GM23338 (cell line): Measurements from ENCODE around the gene EHD4. TPM values are rescaled to one million over a fixed set of nuclear protein-coding genes. Genes with fewer than 3 reads are reported as not detected.

ENCODE experiments used
- ATAC-seq: fragments of 200-7000 bp; cut with Tn5 transposase; 3 replicates; pipeline ENCODE4 v1.9.1; 2020
- DNase-seq: peaks from one replicate; pipeline ENCODE4 v3.0.0-alpha.2; 2015; ENCODE audit warnings: low spot score
- H2AFZ ChIP-seq: fragments of 200-600 bp; sonication (generic); 2 replicates; pipeline ENCODE4 v1.8.0; 2016; ENCODE audit warnings: antibody characterized with exemption, mild to moderate bottlenecking, moderate library complexity
- H3F3A ChIP-seq: fragments of 200-600 bp; sonication (generic); replicated peaks from 2 replicates; pipeline ENCODE4 v1.8.0; 2017; ENCODE audit warnings: antibody characterized with exemption, mixed run types, low read depth
- H3K27ac ChIP-seq: fragments of 200-600 bp; sonication (generic); 2 replicates; pipeline ENCODE4 v1.6.1; 2016; ENCODE audit warnings: low read depth
- H3K27me3 ChIP-seq: fragments of 200-600 bp; sonication (generic); 2 replicates; pipeline ENCODE4 v1.8.0; 2016; ENCODE audit warnings: mild to moderate bottlenecking, mixed run types, moderate library complexity; ENCODE audit not compliant: insufficient read depth
- H3K36me3 ChIP-seq: fragments of 200-600 bp; sonication (generic); 2 replicates; pipeline ENCODE4 v1.8.0; 2016; ENCODE audit warnings: mild to moderate bottlenecking; ENCODE audit not compliant: insufficient read depth
- H3K4me1 ChIP-seq: fragments of 200-600 bp; sonication (generic); 2 replicates; pipeline ENCODE4 v1.8.0; 2016; ENCODE audit warnings: mild to moderate bottlenecking, moderate library complexity; ENCODE audit not compliant: insufficient read depth
- H3K4me2 ChIP-seq: fragments of 200-600 bp; sonication (generic); 2 replicates; pipeline ENCODE4 v1.7.1; 2017; ENCODE audit warnings: mixed run types
- H3K4me3 ChIP-seq: fragments of 200-600 bp; sonication (generic); 2 replicates; pipeline ENCODE4 v1.6.1; 2016; ENCODE audit warnings: mixed run types
- H3K79me2 ChIP-seq: fragments of 200-600 bp; sonication (generic); replicated peaks from 2 replicates; pipeline ENCODE4 v1.8.0; 2017; ENCODE audit warnings: mild to moderate bottlenecking; ENCODE audit not compliant: insufficient read depth
- H3K9me2 ChIP-seq: fragments of 200-600 bp; sonication (generic); 2 replicates; pipeline ENCODE4 v1.8.0; 2017; ENCODE audit not compliant: insufficient read depth
- H4K20me1 ChIP-seq: fragments of 200-600 bp; sonication (generic); replicated peaks from 2 replicates; pipeline ENCODE4 v1.8.0; 2017; ENCODE audit warnings: mild to moderate bottlenecking; ENCODE audit not compliant: insufficient read depth
- H3K27ac Mint-ChIP-seq: 2 replicates; pipeline ENCODE4 v1.8.0; 2020; ENCODE audit warnings: inconsistent platforms, mild to moderate bottlenecking, moderate library complexity, mixed read lengths
- H3K27me3 Mint-ChIP-seq: 3 replicates; pipeline ENCODE4 v1.8.0; 2022; ENCODE audit warnings: low read depth, mild to moderate bottlenecking, moderate library complexity, mixed read lengths, inconsistent platforms; ENCODE audit not compliant: insufficient read depth, poor library complexity
- H3K36me3 Mint-ChIP-seq: 3 replicates; pipeline ENCODE4 v1.8.0; 2021; ENCODE audit warnings: low read depth, mild to moderate bottlenecking, inconsistent platforms, moderate library complexity, mixed read lengths
- H3K4me1 Mint-ChIP-seq: 3 replicates; pipeline ENCODE4 v1.8.0; 2020; ENCODE audit warnings: mild to moderate bottlenecking, inconsistent platforms, mixed read lengths
- H3K4me3 Mint-ChIP-seq: 3 replicates; pipeline ENCODE4 v1.8.0; 2021; ENCODE audit warnings: moderate library complexity, mild to moderate bottlenecking, inconsistent platforms, mixed read lengths
- H3K9me3 Mint-ChIP-seq: 3 replicates; pipeline ENCODE4 v1.8.0; 2020; ENCODE audit warnings: moderate library complexity, mild to moderate bottlenecking, inconsistent platforms, mixed read lengths
- CREB1 ChIP-seq: fragments of 250-450 bp; sonication (Bioruptor Pico); IDR thresholded peaks from 2 replicates; pipeline ENCODE4 v1.5.0; 2020; ENCODE audit warnings: low read depth, mild to moderate bottlenecking, moderate library complexity
- EZH2 ChIP-seq: fragments of 200-600 bp; sonication (generic); IDR thresholded peaks from one replicate; pipeline ENCODE4 v1.8.0; 2017; ENCODE audit warnings: antibody characterized with exemption, mild to moderate bottlenecking, low read depth; ENCODE audit not compliant: unreplicated experiment
- EZH2phosphoT487 ChIP-seq: fragments of 200-600 bp; sonication (generic); IDR thresholded peaks from one replicate; pipeline ENCODE4 v1.8.1; 2018; ENCODE audit warnings: antibody characterized with exemption; ENCODE audit not compliant: unreplicated experiment
- JUNB ChIP-seq: IDR thresholded peaks from one replicate; pipeline ENCODE4 v1.6.1; 2016; ENCODE audit warnings: antibody characterized with exemption; ENCODE audit not compliant: unreplicated experiment
- NANOG ChIP-seq: IDR thresholded peaks from 2 replicates; pipeline ENCODE4 v1.6.1; 2016; ENCODE audit warnings: antibody characterized with exemption, borderline replicate concordance
- STAT1 ChIP-seq: IDR thresholded peaks from one replicate; pipeline ENCODE4 v1.6.1; 2016; ENCODE audit warnings: antibody characterized with exemption; ENCODE audit not compliant: unreplicated experiment
- ZNF114 ChIP-seq: fragments of 250-450 bp; sonication (Bioruptor Pico); IDR thresholded peaks from 2 replicates; pipeline ENCODE4 v1.5.0; 2020; ENCODE audit warnings: mild to moderate bottlenecking, moderate library complexity
- ZNF331 ChIP-seq: fragments of 250-450 bp; sonication (Bioruptor Pico); IDR thresholded peaks from 2 replicates; pipeline ENCODE4 v1.5.0; 2020; ENCODE audit warnings: low read depth, mild to moderate bottlenecking, moderate library complexity
- polyA plus RNA-seq: library from polyadenylated mRNA; unstranded; fragments of >200 nt; fragmentation: Nextera tagmentation; extraction: Ambion mirVana; gene quantifications from 2 replicates; pipeline ENCODE4 v1.2.1, GENCODE V29; 2016
- total RNA-seq: library from RNA; depleted of rRNA; stranded (reverse); fragments of >200 nt; shearing (Covaris generic); gene quantifications from 2 replicates; pipeline ENCODE4 v1.2.3, GENCODE V29; 2014
- TF ChIP-seq, protein P1 (sequence below): IDR thresholded peaks from one replicate; pipeline ENCODE4 v1.6.1; 2018; ENCODE audit warnings: antibody characterized with exemption; ENCODE audit not compliant: unreplicated experiment
- TF ChIP-seq, protein P2 (sequence below), 2 experiments: fragments of 200-600 bp in 1 of 2; sonication (generic) in 1 of 2; conservative IDR thresholded peaks; 2 replicates each; pipeline versions ENCODE4 v1.5.1 to v1.6.1; 2016 to 2017; ENCODE audit warnings: antibody characterized with exemption in 2 of 2, low read depth in 2 of 2, mild to moderate bottlenecking in 2 of 2, moderate library complexity in 1 of 2
- TF ChIP-seq, protein P3 (sequence below): IDR thresholded peaks from 2 replicates; pipeline ENCODE4 v1.6.1; 2016; ENCODE audit warnings: antibody characterized with exemption

EHD4 gene
- total and polyA plus RNA-seq, 2 experiments from 2014 or later, result 13.0 to 31.0 TPM

DNA sequence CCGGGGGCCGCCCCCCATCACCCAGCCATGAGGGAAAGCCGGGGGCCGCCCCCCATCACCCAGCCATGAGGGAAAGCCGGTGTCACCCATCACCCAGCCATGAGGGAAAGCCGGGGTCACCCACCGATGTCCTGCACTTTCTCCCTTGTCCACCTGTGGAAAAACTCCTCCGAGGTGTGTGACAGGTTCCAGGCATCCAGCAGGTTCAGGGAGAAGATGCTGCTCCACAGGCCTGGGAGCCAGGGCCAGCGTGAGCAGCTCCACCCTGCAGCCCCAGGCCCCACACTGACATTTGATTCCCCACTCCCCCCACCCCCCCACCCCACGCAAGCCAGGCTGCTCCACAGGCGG, 15.5 kb upstream of the EHD4 start:
- no peak for TF ChIP-seq JUNB
- Mint-ChIP-seq H3K36me3 (no peaks in the 10 kb centered on the region), H3K9me3 (no peaks in the 10 kb centered on the region), H3K27me3 (peaks cover 11% of the 10 kb centered on the region), H3K4me3 (no peak overlapping the region), H3K4me1 (peaks cover 7% of the 10 kb centered on the region), H3K27ac (no peak overlapping the region)
- no peaks in the 10 kb centered on the region for H3K79me2 ChIP-seq
- no peaks in the 10 kb centered on the region for H3K9me2 ChIP-seq
- DNase-seq (no peak), ATAC-seq (no peak)
- no peak overlapping the region for H3K27ac ChIP-seq
- H3K4me2 ChIP-seq, result no peak overlapping the region
- no peaks in the 10 kb centered on the region for H4K20me1 ChIP-seq
- H3F3A ChIP-seq, result no peaks in the 10 kb centered on the region
- H3K4me3 ChIP-seq, result no peak overlapping the region
- H3K36me3 ChIP-seq, result no peaks in the 10 kb centered on the region
- H3K4me1 ChIP-seq, result peaks cover 8% of the 10 kb centered on the region; the same call in 1 of the 2 replicates
- no peaks in the 10 kb centered on the region for H3K27me3 ChIP-seq
- H2AFZ ChIP-seq, result no peak overlapping the region

DNA sequence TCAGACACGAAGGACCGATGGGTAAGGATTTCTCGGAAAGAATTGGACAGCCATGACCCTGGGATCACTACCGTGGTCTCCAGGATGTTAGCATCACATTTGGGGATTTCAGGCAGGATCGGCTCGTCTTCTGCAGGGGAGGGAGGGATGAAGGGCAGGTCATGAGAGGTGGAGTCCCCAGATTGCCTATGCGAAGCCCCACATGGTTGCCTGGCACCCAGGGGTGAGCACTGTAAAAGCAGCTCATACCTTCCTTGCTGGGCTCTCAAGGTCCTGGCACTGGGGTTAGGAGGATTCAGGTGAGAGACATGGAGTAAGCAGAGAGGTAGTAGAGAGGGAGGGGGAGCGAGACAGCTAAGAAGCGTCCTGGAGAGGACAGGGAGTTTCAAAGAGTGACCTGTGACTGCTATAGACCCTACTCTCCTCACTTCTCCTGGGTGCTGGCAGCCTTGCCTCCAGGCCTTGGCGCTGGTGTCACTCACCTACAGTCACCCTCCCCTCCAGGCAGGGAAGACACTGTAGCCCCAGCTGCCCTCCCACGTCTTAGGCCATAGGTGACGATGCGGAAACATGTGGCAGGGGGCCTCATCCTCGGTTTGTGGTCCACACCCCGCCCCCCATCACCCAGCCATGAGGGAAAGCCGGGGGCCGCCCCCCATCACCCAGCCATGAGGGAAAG, 15.0 kb upstream of the EHD4 start:
- Histone ChIP-seq H3F3A (no peaks in the 10 kb centered on the region), H3K4me1 (peaks cover 8% of the 10 kb centered on the region; the same call in 1 of the 2 replicates), H3K27me3 (no peaks in the 10 kb centered on the region), H3K79me2 (no peaks in the 10 kb centered on the region), H4K20me1 (no peaks in the 10 kb centered on the region), H2AFZ (no peak overlapping the region), H3K4me3 (no peak overlapping the region), H3K27ac (no peak overlapping the region), H3K4me2 (no peak overlapping the region), H3K9me2 (no peaks in the 10 kb centered on the region), H3K36me3 (no peaks in the 10 kb centered on the region)
- Mint-ChIP-seq H3K27ac (no peak overlapping the region), H3K9me3 (no peaks in the 10 kb centered on the region), H3K36me3 (no peaks in the 10 kb centered on the region), H3K4me1 (peaks cover 7% of the 10 kb centered on the region), H3K27me3 (peaks cover 11% of the 10 kb centered on the region), H3K4me3 (no peak overlapping the region)
- no peak for DNase-seq
- no peak for ATAC-seq
- TF ChIP-seq CREB1 (CRISPR knock-in tag), result no peak
- no peak for TF ChIP-seq ZNF114 (CRISPR knock-in tag)
- no peak for TF ChIP-seq NANOG

DNA sequence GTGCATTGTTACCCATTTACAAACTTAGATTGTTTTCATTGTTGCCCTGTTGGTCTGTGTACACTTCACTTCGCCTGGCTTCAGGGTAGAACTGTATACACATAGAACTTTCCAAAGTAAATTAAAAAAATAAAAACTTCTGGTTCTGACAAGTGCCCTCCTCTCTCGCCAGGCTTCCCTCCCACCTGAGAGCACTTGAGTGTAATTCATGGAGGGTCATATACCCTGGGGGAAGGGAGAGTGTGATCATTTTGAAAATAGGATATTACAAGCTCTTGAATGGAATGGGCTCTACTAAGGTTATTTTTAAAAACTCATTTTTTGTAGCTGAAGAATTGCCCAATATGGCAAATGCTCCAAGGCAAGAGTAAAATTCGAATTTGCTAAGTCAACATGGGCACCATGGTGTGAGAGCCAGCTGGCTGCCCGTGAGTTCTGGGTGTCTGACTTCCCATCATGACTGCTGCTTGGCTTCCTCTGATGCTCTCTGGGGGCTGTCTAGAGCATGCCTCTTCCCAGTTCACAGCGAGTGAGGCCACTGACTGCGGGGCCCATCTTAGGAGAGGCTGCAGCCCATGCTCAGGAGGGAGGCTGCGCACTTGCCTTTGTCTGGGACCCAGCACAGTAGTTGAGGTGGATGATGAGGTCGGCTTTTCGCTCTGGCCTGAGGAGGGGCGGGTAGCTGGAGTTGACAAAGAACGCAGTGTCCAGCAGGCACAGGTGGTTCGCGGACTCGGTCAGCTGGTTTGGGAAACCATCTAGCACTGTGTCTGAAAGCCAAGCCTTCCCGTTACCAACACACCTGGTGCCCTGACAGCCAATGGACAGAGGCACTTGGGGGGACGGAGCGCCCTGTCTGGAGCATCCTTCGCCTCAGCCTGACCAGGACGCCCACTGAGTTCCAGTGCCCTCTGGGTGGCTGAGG, 13.1 kb upstream of the EHD4 start:
- no peak overlapping the region for H3K4me3 ChIP-seq
- no peak for DNase-seq
- peaks cover 16% of the 10 kb centered on the region for H3K4me1 ChIP-seq
- H3K27ac ChIP-seq, result no peak overlapping the region
- Mint-ChIP-seq H3K4me1 (peaks cover 20% of the 10 kb centered on the region), H3K4me3 (no peak overlapping the region), H3K36me3 (no peaks in the 10 kb centered on the region), H3K9me3 (no peaks in the 10 kb centered on the region), H3K27me3 (peaks cover 15% of the 10 kb centered on the region), H3K27ac (no peak overlapping the region)
- TF ChIP-seq STAT1, result no peak
- no peak for TF ChIP-seq EZH2phosphoT487
- TF ChIP-seq CREB1 (CRISPR knock-in tag), result no peak
- TF ChIP-seq, protein P1, sequence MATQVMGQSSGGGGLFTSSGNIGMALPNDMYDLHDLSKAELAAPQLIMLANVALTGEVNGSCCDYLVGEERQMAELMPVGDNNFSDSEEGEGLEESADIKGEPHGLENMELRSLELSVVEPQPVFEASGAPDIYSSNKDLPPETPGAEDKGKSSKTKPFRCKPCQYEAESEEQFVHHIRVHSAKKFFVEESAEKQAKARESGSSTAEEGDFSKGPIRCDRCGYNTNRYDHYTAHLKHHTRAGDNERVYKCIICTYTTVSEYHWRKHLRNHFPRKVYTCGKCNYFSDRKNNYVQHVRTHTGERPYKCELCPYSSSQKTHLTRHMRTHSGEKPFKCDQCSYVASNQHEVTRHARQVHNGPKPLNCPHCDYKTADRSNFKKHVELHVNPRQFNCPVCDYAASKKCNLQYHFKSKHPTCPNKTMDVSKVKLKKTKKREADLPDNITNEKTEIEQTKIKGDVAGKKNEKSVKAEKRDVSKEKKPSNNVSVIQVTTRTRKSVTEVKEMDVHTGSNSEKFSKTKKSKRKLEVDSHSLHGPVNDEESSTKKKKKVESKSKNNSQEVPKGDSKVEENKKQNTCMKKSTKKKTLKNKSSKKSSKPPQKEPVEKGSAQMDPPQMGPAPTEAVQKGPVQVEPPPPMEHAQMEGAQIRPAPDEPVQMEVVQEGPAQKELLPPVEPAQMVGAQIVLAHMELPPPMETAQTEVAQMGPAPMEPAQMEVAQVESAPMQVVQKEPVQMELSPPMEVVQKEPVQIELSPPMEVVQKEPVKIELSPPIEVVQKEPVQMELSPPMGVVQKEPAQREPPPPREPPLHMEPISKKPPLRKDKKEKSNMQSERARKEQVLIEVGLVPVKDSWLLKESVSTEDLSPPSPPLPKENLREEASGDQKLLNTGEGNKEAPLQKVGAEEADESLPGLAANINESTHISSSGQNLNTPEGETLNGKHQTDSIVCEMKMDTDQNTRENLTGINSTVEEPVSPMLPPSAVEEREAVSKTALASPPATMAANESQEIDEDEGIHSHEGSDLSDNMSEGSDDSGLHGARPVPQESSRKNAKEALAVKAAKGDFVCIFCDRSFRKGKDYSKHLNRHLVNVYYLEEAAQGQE, result no peak
- TF ChIP-seq, protein P2, sequence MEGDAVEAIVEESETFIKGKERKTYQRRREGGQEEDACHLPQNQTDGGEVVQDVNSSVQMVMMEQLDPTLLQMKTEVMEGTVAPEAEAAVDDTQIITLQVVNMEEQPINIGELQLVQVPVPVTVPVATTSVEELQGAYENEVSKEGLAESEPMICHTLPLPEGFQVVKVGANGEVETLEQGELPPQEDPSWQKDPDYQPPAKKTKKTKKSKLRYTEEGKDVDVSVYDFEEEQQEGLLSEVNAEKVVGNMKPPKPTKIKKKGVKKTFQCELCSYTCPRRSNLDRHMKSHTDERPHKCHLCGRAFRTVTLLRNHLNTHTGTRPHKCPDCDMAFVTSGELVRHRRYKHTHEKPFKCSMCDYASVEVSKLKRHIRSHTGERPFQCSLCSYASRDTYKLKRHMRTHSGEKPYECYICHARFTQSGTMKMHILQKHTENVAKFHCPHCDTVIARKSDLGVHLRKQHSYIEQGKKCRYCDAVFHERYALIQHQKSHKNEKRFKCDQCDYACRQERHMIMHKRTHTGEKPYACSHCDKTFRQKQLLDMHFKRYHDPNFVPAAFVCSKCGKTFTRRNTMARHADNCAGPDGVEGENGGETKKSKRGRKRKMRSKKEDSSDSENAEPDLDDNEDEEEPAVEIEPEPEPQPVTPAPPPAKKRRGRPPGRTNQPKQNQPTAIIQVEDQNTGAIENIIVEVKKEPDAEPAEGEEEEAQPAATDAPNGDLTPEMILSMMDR (conservative IDR thresholded peaks at IDR 0.05; ENCODE audit: low read depth in 2 of 2), result no peak
- TF ChIP-seq JUNB, result no peak
- TF ChIP-seq, protein P3, sequence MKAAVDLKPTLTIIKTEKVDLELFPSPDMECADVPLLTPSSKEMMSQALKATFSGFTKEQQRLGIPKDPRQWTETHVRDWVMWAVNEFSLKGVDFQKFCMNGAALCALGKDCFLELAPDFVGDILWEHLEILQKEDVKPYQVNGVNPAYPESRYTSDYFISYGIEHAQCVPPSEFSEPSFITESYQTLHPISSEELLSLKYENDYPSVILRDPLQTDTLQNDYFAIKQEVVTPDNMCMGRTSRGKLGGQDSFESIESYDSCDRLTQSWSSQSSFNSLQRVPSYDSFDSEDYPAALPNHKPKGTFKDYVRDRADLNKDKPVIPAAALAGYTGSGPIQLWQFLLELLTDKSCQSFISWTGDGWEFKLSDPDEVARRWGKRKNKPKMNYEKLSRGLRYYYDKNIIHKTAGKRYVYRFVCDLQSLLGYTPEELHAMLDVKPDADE, result no peak
- no peak for TF ChIP-seq ZNF114 (CRISPR knock-in tag)
- no peak for TF ChIP-seq EZH2
- TF ChIP-seq ZNF331 (CRISPR knock-in tag), result no peak
- H3K36me3 ChIP-seq, result no peaks in the 10 kb centered on the region
- no peaks in the 10 kb centered on the region for H3K79me2 ChIP-seq
- no peaks in the 10 kb centered on the region for H3K9me2 ChIP-seq
- no peaks in the 10 kb centered on the region for H4K20me1 ChIP-seq
- no peaks in the 10 kb centered on the region for H3K27me3 ChIP-seq
- no peak for ATAC-seq
- H3K4me2 ChIP-seq, result no peak overlapping the region
- no peak overlapping the region; the same call in 1 of the 2 replicates for H2AFZ ChIP-seq
- H3F3A ChIP-seq, result no peaks in the 10 kb centered on the region
